Effector memory CD8-positive, alpha-beta T cell (primary cell): ENCODE measurements around the gene ADAMTS2.

Source experiments
- ATAC-seq: fragments of 150-1000 bp; cut with Tn5 transposase; replicated peaks from 2 replicates; pipeline ENCODE4 v1.10.0; 2021; ENCODE audit warnings: mild to moderate bottlenecking, moderate library complexity
- DNase-seq, 3 experiments: peaks; one replicate each; pipeline ENCODE4 v3.0.0; 2021
- H3K27ac Mint-ChIP-seq, 2 donors: one replicate each; pipeline ENCODE4 v1.8.0; 2022; ENCODE audit warnings: mild to moderate bottlenecking in 2 of 2, mixed read lengths in 2 of 2, moderate library complexity in 2 of 2
- H3K27me3 Mint-ChIP-seq, 2 donors: one replicate each; pipeline ENCODE4 v1.8.0; 2022; ENCODE audit warnings: mixed read lengths in 2 of 2
- H3K36me3 Mint-ChIP-seq: one replicate; pipeline ENCODE4 v1.8.0; 2022; ENCODE audit warnings: mild to moderate bottlenecking, moderate library complexity, mixed read lengths; ENCODE audit not compliant: insufficient read depth
- H3K4me1 Mint-ChIP-seq, 2 donors: one replicate each; pipeline ENCODE4 v1.8.0; 2022; ENCODE audit warnings: low read depth in 2 of 2, mixed read lengths in 2 of 2
- H3K4me3 Mint-ChIP-seq, 2 donors: one replicate each; pipeline ENCODE4 v1.8.0; 2022; ENCODE audit warnings: mild to moderate bottlenecking in 2 of 2, mixed read lengths in 2 of 2, moderate library complexity in 2 of 2
- H3K9me3 Mint-ChIP-seq, 2 donors: one replicate each; pipeline ENCODE4 v1.8.0; 2022; ENCODE audit warnings: mixed read lengths in 2 of 2

The ADAMTS2 gene

DNA sequence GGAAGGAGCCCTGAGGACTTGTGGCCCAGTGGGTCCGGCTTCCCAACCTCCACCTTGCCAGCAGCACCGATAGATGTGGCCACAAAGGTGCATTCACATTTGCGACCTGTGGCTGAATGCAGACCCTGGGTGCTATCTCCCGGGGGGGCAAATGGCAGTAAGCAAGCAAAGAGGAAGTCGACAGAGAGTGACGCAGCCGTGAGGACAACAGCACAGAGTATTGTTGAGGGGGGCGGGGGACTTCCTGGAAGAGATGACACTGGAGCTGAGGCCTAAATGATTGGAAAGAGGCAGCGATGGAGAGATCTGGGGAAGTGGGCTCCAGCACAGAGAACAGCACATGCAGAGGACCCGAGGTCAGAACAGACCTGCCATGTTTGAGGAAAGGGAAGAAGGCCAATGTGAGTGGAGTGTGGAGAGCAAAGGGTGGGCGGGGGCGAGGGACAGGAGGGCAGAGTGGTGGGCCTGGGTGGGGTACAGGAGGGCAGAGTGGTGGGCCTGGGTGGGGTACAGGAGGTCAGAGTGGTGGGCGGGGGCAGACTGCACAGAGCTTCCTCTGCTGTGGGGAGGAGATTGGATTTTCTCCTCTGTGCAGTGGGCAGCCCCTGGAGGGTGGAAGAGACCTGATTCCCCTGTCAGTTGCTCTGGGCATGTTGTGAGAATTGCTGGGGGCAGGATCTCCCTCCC is 42.6 kb downstream of the ADAMTS2 start:
- H3K36me3 Mint-ChIP-seq = peaks cover 3% of the 10 kb centered on the region
- peaks cover 3 to 27% of the 10 kb centered on the region in 2 donors for H3K27me3 Mint-ChIP-seq
- DNase-seq (no peak), ATAC-seq (no peak)
- H3K4me3 Mint-ChIP-seq = no peak overlapping the region
- no peaks in the 10 kb centered on the region for H3K4me1 Mint-ChIP-seq
- H3K9me3 Mint-ChIP-seq = peaks cover 0 to 18% of the 10 kb centered on the region in 2 donors
- H3K27ac Mint-ChIP-seq = no peak overlapping the region

DNA sequence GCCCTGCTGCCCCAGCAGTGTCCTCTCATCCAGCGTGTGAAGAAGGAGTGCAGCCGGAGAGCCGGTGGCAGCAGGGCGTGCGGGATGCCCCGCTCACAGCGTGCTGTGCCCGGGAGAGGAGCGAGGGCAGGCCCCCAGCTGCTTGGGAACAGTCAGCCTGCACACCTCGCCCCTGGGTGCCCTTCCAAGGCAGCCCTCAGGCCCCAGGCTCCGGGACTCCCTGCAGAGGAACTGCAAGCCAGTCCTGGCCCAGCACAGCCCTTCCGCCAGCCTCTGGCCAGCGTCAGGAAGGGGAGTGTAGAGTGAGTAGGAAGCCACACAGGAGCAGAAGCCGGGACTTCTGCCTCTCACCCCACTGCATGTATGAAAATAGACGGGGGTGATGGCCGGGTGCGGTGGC is 43.5 kb downstream of the ADAMTS2 start:
- no peak overlapping the region for H3K27ac Mint-ChIP-seq
- peaks cover 0 to 19% of the 10 kb centered on the region in 2 donors for H3K9me3 Mint-ChIP-seq
- H3K27me3 Mint-ChIP-seq = peaks cover 0 to 28% of the 10 kb centered on the region in 2 donors
- H3K4me3 Mint-ChIP-seq = no peak overlapping the region
- DNase-seq (no peak), ATAC-seq (no peak)
- H3K4me1 Mint-ChIP-seq = no peaks in the 10 kb centered on the region
- H3K36me3 Mint-ChIP-seq = peaks cover 3% of the 10 kb centered on the region

DNA sequence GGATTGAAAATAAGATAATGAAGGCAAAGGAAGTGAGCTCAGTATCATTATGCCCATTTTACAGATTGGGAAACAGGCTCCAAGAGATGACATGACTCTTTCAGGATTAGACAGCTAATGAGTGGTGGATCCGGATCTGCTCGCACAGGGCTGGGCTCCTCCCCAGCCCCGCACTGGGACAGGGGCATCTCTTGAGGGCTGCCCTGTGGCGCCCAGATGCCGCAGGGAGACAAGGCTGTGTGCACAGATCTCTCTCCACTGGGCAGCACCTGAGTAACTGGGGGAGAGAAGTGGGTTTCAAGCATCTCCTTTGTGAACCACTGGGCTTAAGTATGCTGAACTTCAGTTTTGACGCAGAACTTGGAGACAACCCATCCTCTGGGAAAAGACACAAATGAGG is 43.9 kb downstream of the ADAMTS2 start:
- H3K36me3 Mint-ChIP-seq = peaks cover 3% of the 10 kb centered on the region
- H3K4me1 Mint-ChIP-seq = no peaks in the 10 kb centered on the region
- peaks cover 0 to 19% of the 10 kb centered on the region in 2 donors for H3K9me3 Mint-ChIP-seq
- H3K27ac Mint-ChIP-seq = no peak overlapping the region
- H3K27me3 Mint-ChIP-seq = peaks cover 0 to 28% of the 10 kb centered on the region in 2 donors
- no peak for ATAC-seq
- H3K4me3 Mint-ChIP-seq = no peak overlapping the region
- no peak for DNase-seq

DNA sequence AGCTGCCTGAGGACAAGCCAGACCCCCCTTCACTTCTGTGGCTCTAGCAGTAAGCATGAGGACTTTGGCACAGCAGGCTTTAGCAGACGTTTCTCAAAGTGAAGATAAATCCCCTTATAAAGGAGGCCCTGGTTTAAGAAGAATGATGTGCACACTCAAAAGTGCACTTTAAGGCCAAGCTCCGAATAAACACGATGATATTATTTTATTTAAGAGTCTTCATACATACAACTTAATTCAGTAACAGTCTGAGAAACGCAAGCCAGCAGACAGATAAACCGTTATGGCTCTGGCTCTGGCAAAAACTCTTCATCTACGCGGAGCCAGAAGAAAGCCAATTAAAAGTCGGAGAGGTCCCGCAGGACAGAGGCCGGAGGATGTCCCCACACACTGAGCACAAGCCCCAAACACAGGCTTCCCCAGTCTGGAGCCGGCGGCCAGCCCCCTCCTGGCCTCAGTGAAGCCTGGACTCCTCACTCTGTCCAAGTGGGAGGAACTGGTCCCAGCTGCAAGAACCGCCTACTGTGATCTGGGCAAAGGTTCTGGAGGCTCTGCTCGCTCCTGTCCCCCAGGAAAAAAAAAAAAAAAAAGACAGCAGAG is 44.6 kb downstream of the ADAMTS2 start:
- no peak overlapping the region for H3K27ac Mint-ChIP-seq
- H3K4me1 Mint-ChIP-seq = no peaks in the 10 kb centered on the region
- H3K36me3 Mint-ChIP-seq = peaks cover 3% of the 10 kb centered on the region
- no peak for ATAC-seq
- H3K4me3 Mint-ChIP-seq = no peak overlapping the region
- H3K27me3 Mint-ChIP-seq = peaks cover 2 to 35% of the 10 kb centered on the region in 2 donors
- DNase-seq = no peak
- peaks cover 0 to 19% of the 10 kb centered on the region in 2 donors for H3K9me3 Mint-ChIP-seq

DNA sequence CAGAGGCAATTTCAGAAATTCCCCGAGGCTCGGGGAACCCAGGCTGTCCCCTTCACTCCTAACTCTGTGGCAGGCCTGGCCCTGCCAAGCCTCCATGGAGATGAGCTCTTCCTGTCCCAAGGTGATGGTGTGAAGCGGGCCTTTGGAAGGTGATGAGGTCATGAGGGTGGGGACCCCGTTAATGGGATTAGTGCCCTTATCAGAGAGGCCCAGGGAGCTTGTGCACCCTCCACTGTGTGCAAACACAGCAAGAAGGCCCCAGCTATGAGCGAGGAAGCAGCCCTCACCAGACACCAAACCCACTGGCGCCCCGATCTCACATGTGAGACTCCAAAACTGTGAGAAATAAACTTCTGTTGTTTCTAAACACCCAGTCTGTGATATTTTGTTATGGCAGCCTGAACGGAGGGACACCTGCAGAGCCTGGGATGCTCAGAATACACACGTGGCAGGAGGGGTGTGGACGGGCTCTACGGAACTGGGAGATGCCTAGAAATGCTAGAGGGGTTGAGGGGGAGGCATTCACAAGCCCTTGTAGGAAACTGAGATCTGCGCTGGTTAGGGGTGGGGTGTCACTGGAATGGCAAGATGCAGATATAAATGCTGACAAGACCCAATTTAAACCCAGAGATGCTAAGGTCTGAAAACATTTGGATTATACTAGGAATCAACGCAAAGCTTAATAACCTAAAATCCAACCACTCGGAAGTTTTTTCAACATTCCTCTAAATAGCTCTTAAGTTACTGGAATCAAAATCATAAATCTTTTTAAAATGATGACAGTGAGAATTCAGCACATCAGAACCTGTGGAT is 46.9 kb downstream of the ADAMTS2 start:
- DNase-seq (no peak), ATAC-seq (no peak)
- peaks cover 5 to 48% of the 10 kb centered on the region in 2 donors for H3K27me3 Mint-ChIP-seq
- H3K36me3 Mint-ChIP-seq = no peaks in the 10 kb centered on the region
- no peaks in the 10 kb centered on the region for H3K4me1 Mint-ChIP-seq
- H3K4me3 Mint-ChIP-seq = no peak overlapping the region
- peaks cover 0 to 11% of the 10 kb centered on the region in 2 donors for H3K9me3 Mint-ChIP-seq
- no peak overlapping the region for H3K27ac Mint-ChIP-seq

DNA sequence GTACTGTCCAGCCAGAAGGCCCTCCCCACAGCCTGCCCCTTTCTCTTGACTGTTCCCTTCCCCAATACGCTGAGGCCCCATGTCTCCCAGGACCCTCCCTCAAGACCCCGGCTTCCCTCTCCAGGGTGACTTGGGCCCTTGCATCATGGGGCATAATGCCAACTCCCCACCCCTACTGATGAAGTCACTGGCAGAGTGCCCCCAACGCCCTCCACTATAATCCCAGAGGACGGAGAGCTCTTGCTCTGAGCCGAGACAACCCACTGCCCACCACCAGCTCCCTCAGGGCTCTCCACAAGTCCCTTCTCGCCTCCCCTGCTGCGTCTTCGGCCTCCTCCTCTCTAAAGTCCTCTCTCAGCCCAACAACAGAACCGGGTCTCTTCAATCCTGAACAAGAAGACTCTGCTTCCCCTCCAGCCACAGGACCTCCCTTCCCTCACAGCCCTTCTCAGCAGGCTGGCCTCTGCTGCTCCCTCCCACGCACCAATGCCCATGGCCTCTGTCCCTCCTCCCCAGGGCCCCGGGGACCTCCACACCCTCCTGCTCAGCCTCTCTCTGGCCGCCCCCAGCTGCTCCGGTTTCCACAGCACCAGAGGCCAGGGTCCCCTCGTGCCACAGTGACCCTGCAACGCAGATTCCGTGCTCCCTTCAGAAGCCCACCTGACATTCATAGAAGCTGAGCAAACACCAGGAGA is 47.6 kb downstream of the ADAMTS2 start:
- no peak for DNase-seq
- H3K27ac Mint-ChIP-seq = no peak overlapping the region

DNA sequence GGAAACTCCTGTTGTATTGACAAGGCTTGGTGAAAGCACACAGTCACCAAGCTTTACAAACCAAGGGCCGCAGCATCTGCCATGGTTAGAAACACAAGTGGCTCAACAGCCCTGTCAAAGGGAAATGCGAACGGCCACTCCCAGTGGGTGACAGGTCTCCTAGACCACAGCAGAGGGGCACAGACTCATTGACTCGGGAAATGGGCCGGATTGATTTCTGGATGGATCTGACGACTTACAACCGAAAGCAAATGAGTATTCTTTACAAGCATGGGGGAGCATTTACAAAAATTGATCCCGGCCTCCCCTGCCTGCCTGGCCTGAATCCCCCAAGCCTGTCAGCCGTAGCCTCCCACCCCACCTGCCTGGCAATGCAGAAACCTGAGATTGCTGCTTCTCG is 48.2 kb downstream of the ADAMTS2 start:
- peaks cover 0 to 11% of the 10 kb centered on the region in 2 donors for H3K9me3 Mint-ChIP-seq
- H3K4me3 Mint-ChIP-seq = no peak overlapping the region
- ATAC-seq (no peak), DNase-seq (no peak)
- no peak overlapping the region for H3K27ac Mint-ChIP-seq
- no peaks in the 10 kb centered on the region for H3K36me3 Mint-ChIP-seq
- H3K27me3 Mint-ChIP-seq = peaks cover 9 to 45% of the 10 kb centered on the region in 2 donors
- H3K4me1 Mint-ChIP-seq = no peaks in the 10 kb centered on the region

More for the DNA sequence above, 47.6 kb downstream of the ADAMTS2 start:
- H3K4me1 Mint-ChIP-seq = no peaks in the 10 kb centered on the region
- H3K36me3 Mint-ChIP-seq = no peaks in the 10 kb centered on the region
- no peak overlapping the region for H3K4me3 Mint-ChIP-seq
- peaks cover 9 to 51% of the 10 kb centered on the region in 2 donors for H3K27me3 Mint-ChIP-seq
- ATAC-seq = no peak
- H3K9me3 Mint-ChIP-seq = peaks cover 0 to 11% of the 10 kb centered on the region in 2 donors

DNA sequence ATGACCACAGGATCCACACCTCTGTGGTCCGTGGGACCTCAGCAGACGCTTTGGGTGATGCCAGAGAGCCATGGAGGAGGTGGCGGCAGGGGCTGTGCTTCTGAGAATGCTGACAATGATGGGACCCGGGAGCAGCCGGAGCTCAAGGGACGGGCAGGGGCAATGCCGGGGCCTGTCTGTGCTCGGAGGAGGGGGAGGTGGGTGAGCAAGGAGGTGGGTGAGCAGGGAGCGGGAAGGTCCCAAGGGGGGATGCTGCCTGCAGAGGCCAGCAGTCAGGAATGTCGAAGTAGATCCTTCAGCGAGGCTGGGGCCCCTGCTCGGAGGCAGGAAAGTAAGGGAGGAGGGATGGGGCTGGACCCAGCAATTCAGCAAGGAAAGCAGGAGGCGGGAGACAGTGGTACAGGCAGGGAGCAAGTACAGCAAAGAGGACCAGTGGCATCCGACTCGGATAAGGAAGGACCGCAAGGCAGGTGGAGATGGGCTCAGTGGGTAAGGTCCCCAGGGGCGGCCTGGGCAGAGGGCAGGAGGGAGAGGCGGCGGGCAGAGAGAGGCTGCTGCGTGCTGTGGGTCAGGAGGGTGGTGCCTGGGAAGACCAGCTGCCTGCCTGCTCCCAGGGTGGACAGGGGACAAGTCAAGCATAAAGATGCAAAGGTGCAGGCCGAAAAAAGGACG is 49.0 kb downstream of the ADAMTS2 start:
- H3K27ac Mint-ChIP-seq = no peak overlapping the region
- H3K4me3 Mint-ChIP-seq = no peak overlapping the region
- H3K36me3 Mint-ChIP-seq = no peaks in the 10 kb centered on the region
- ATAC-seq (no peak), DNase-seq (no peak)
- peaks cover 9 to 45% of the 10 kb centered on the region in 2 donors for H3K27me3 Mint-ChIP-seq
- no peaks in the 10 kb centered on the region for H3K4me1 Mint-ChIP-seq
- H3K9me3 Mint-ChIP-seq = peaks cover 0 to 11% of the 10 kb centered on the region in 2 donors

DNA sequence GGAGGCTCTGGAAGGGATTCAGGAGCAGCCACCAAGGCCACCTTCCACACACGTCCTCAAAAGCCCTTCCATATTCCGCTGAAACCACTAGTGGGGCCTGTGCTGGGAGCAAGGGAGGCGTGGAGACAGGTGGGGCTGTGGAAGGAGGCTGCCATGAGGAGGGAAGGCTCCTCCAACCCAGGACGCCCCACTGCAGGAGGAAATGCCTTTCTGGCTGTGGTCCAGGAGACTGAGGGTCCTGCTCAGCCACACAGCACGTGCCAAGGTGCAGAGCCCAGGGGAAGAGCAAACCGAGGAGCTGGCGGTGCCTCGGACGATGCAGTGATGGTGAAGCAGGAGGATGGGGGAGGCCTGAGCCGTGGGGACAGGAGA is 49.5 kb downstream of the ADAMTS2 start:
- DNase-seq = no peak
- peaks cover 9 to 45% of the 10 kb centered on the region in 2 donors for H3K27me3 Mint-ChIP-seq
- H3K27ac Mint-ChIP-seq = no peak overlapping the region
- H3K4me1 Mint-ChIP-seq = no peaks in the 10 kb centered on the region
- H3K36me3 Mint-ChIP-seq = no peaks in the 10 kb centered on the region
- ATAC-seq = no peak
- no peak overlapping the region for H3K4me3 Mint-ChIP-seq
- H3K9me3 Mint-ChIP-seq = peaks cover 0 to 11% of the 10 kb centered on the region in 2 donors

DNA sequence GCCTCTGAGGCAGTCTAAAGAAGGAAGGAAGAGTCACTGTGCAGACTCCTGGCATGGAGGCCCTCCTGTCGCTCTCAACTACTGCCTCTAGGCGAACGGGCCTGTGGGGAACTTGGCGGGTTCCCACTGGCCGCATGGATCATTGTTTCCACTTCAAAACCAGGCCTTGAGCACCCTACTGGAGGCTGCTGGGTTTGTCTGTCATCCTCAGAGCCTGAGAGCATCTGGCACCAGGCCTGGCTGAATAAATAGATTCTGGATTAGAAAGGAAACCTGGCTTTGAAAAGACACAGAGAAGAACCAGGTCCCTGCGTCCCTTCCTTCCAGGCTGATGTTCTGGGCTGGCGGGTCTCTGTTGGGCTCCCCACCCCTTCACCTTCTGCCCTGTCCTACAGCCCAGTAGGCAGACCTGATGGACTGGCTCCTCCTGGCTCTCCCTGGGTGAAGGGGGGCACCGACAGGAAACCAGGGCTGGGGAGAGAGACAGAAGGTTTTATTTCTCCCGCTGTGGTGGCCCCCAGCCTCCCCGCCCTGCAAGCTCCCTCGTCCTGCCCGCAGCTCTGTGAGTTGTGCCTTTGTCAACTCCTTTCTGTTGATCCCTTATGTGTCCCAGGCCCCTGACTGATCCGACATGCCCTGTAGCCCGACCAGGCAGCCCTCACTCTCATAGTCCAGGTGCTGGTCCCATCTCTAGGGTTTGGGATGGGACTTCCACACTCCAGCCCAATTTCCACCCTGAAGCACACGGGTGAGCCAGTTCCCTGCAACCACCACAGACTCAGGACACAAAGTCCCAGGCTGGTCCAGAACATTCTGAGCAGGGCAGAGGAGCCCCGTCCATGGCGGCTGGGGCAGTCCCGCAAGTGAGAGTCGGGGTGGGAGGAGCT is 50.1 kb downstream of the ADAMTS2 start:
- Mint-ChIP-seq H3K27me3 (peaks cover 9 to 45% of the 10 kb centered on the region in 2 donors), H3K36me3 (no peaks in the 10 kb centered on the region), H3K27ac (no peak overlapping the region), H3K4me3 (no peak overlapping the region), H3K9me3 (peaks cover 2 to 11% of the 10 kb centered on the region in 2 donors), H3K4me1 (no peaks in the 10 kb centered on the region)
- ATAC-seq (no peak), DNase-seq (no peak)

DNA sequence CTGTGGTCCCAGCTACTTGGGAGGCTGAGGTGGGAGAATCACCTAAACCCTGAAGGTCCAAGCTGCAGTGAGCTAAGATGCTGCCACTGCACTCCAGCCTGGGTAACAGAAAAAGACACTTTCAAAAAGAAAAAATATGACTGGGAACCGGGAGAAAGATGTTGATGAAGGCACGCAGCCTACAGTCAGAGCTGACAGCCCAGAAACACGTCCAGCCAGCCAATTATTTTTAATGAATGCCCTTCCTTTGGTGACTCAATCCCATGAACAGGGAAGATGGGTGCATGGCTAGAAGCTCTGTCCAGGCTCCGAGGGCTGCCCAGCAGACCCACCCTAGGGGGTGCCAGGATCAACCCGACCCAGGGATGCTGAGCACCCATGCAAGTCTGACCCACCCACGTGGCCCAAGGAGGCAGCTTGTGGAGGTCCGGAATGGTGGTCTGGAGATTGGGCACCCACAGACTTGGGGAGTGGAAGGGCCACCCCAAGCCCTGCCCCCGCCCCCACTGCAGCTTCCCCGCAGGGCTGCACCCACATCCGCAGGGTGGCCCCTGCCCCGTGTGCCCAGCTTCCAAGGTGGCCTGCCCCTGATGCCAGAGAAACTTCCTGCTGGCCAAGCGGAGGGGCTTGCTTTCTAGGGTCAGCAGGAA is 51.0 kb downstream of the ADAMTS2 start:
- Mint-ChIP-seq H3K27ac (no peak overlapping the region), H3K4me1 (no peaks in the 10 kb centered on the region), H3K4me3 (no peak overlapping the region), H3K9me3 (peaks cover 2 to 11% of the 10 kb centered on the region in 2 donors), H3K27me3 (peaks cover 9 to 45% of the 10 kb centered on the region in 2 donors), H3K36me3 (no peaks in the 10 kb centered on the region)
- no peak for DNase-seq
- ATAC-seq = no peak
